GM12878 (cell line): Measurements from ENCODE around the gene CAMTA1. TPM values are rescaled to one million over a fixed set of nuclear protein-coding genes. Genes with fewer than 3 reads are reported as not detected.
A peak's percentile ranks its signal among the peaks of the same experiment; 100 is the strongest.

Experiments used
- ATAC-seq: fragments of 200-7000 bp; cut with Tn5 transposase; 3 replicates; pipeline ENCODE4 v1.9.1; 2020; ENCODE audit warnings: mild to moderate bottlenecking, moderate library complexity
- BruUV-seq: library from RNA; stranded (reverse); fragments of 400-500 nt; replicated peaks from 2 replicates; lab custom pipeline; 2021; lab: Mats Ljungman, UMichigan
- CTCF ChIA-PET: fragments of 300-600 bp; sonication (Branson Sonifier 250); formaldehyde crosslinking; extraction: SDS; loops from one replicate; lab custom pipeline; 2021; ENCODE audit warnings: inconsistent platforms; lab: Yijun Ruan, JAX
- POLR2A ChIA-PET: fragments of 350-600 bp; formaldehyde crosslinking; extraction: SDS; loops from one replicate; lab custom pipeline; 2021; ENCODE audit warnings: inconsistent platforms; lab: Charles Lee
- RAD21 ChIA-PET: fragments of 300-600 bp; sonication (Branson Sonifier 250); formaldehyde crosslinking; loops from one replicate; lab custom pipeline; 2023; ENCODE audit warnings: antibody characterized with exemption; ENCODE audit not compliant: unreplicated experiment; lab: Charles Lee
- SMC1A ChIA-PET: fragments of 300-600 bp; sonication (Branson Sonifier 250); formaldehyde crosslinking; loops from one replicate; lab custom pipeline; 2023; ENCODE audit not compliant: unreplicated experiment, uncharacterized antibody; lab: Charles Lee
- DNase-seq: peaks from one replicate; pipeline ENCODE4 v3.0.0-alpha.2; 2011; ENCODE audit warnings: low read depth, low spot score
- FAIRE-seq: peaks from 3 replicates; lab custom pipeline; 2011; peaks lifted over from hg19 to GRCh38; lab: Jason Lieb, UNC
- H2AFZ ChIP-seq: 2 replicates; pipeline ENCODE4 v1.6.0; 2011; ENCODE audit warnings: low read depth, low read length, control low read depth; ENCODE audit not compliant: control insufficient read depth
- H3K27ac ChIP-seq: 2 replicates; pipeline ENCODE4 v1.5.1; 2011; ENCODE audit warnings: control low read depth; ENCODE audit not compliant: control insufficient read depth, insufficient read depth
- H3K27me3 ChIP-seq, 2 experiments: replicated peaks in 1 of 2; 2 replicates each; pipeline versions ENCODE4 v1.6.0 to v1.6.1; 2011; ENCODE audit warnings: low read length in 1 of 2; ENCODE audit not compliant: control insufficient read depth in 2 of 2, insufficient read depth in 2 of 2
- H3K36me3 ChIP-seq, 2 experiments: 2 replicates each; pipeline ENCODE4 v1.5.1; 2011; ENCODE audit warnings: low read length in 1 of 2; ENCODE audit not compliant: control insufficient read depth in 2 of 2, insufficient read depth in 2 of 2
- H3K4me1 ChIP-seq: 2 replicates; pipeline ENCODE4 v1.6.1; 2011; ENCODE audit warnings: mild to moderate bottlenecking, low read length, moderate library complexity, mixed read lengths; ENCODE audit not compliant: control insufficient read depth, insufficient read depth
- H3K4me2 ChIP-seq: 2 replicates; pipeline ENCODE4 v1.6.0; 2011; ENCODE audit warnings: control low read depth; ENCODE audit not compliant: control insufficient read depth, insufficient read depth
- H3K4me3 ChIP-seq: fragments of 200-600 bp; sonication (generic); 2 replicates; pipeline ENCODE4 v1.5.1; 2016
- H3K79me2 ChIP-seq: 2 replicates; pipeline ENCODE4 v1.6.0; 2011; ENCODE audit warnings: low read length; ENCODE audit not compliant: control insufficient read depth, insufficient read depth
- H3K9ac ChIP-seq: 2 replicates; pipeline ENCODE4 v1.8.0; 2011; ENCODE audit warnings: low read length, control low read depth, mixed read lengths; ENCODE audit not compliant: control insufficient read depth, insufficient read depth
- H3K9me3 ChIP-seq: replicated peaks from 3 replicates; pipeline ENCODE4 v1.5.1; 2011; ENCODE audit warnings: mild to moderate bottlenecking, low read length; ENCODE audit not compliant: control insufficient read depth, insufficient read depth
- H4K20me1 ChIP-seq: 2 replicates; pipeline ENCODE4 v1.6.0; 2011; ENCODE audit not compliant: control insufficient read depth, insufficient read depth
- ASH2L ChIP-seq: fragments of 300-600, 200-600 bp; sonication (generic); IDR thresholded peaks from 2 replicates; pipeline ENCODE4 v1.6.1; 2017; ENCODE audit warnings: low read depth, mild to moderate bottlenecking, borderline replicate concordance
- CHD1 ChIP-seq: IDR thresholded peaks from 2 replicates; pipeline ENCODE4 v1.6.1; 2012; ENCODE audit warnings: low read depth, low read length, improper control_type of control experiment
- CHD2 ChIP-seq: IDR thresholded peaks from 2 replicates; pipeline ENCODE4 v1.6.1; 2011; ENCODE audit warnings: low read depth, low read length, improper control_type of control experiment, borderline replicate concordance
- CREM ChIP-seq: IDR thresholded peaks from 2 replicates; pipeline ENCODE4 v1.6.1; 2014; ENCODE audit warnings: antibody characterized with exemption, low read depth
- KAT2A ChIP-seq: conservative IDR thresholded peaks from 2 replicates; pipeline ENCODE4 v1.6.1; 2011; ENCODE audit warnings: low read depth, low read length; ENCODE audit not compliant: control insufficient read depth
- MEF2A ChIP-seq: IDR thresholded peaks from 2 replicates; pipeline ENCODE4 v1.6.1; 2011; ENCODE audit warnings: low read depth, mild to moderate bottlenecking, low read length, moderate library complexity; ENCODE audit not compliant: insufficient read depth
- RB1 ChIP-seq: fragments of 450-650 bp; formaldehyde crosslinking; IDR thresholded peaks from 2 replicates; pipeline ENCODE4 v1.6.1; 2017; ENCODE audit warnings: mild to moderate bottlenecking, borderline replicate concordance
- RUNX3 ChIP-seq: IDR thresholded peaks from 2 replicates; pipeline ENCODE4 v1.6.1; 2012; ENCODE audit warnings: low read length, inconsistent platforms
- WGBS: methylation state at CpG from one replicate; pipeline ENCODE4 v1.1.6; 2016; ENCODE audit warnings: low lambda C conversion rate; ENCODE audit not compliant: insufficient replicate concordance, insufficient coverage; ENCODE audit errors: missing lambda C conversion rate; 5-methylcytosine and 5-hydroxymethylcytosine counted together
- in situ Hi-C: fragments of 300-500 bp; cut with MboI; formaldehyde crosslinking; loops from 9 replicates; pipeline ENCODE4 v1.14.3; 2018; ENCODE audit warnings: mixed read lengths
- intact Hi-C: fragments of 100-400 bp; cut with micrococcal nuclease; formaldehyde crosslinking; loops from one replicate; pipeline ENCODE4 v1.14.2; 2022; ENCODE audit not compliant: unreplicated experiment
- polyA plus RNA-seq, 11 experiments: library from polyadenylated mRNA; depleted of rRNA in 4 of 11; unstranded in 6 of 11; stranded (reverse) in 5 of 11; fragments of >200 nt; fragmentation: Nextera tagmentation in 4 of 11; fragmentation: Illumina TruSeq in 1 of 11; extraction: Ambion mirVana in 4 of 11; extraction: Trizol in 1 of 11; gene quantifications; 1 replicate in 1 of 11; 2 replicates in 10 of 11; pipeline versions ENCODE4 v1.2.1 to v1.2.3, GENCODE V29; 2011 to 2016; ENCODE audit warnings: inconsistent platforms in 2 of 11, missing spikeins in 2 of 11, low read depth in 1 of 11
- total RNA-seq, 4 experiments: library from RNA; depleted of rRNA in 3 of 4; stranded (reverse); fragments of >200 nt in 3 of 4; fragmentation: Illumina TruSeq in 1 of 4; extraction: Trizol in 1 of 4; gene quantifications; 2 replicates each; pipeline versions ENCODE4 v1.2.1 to v1.2.3, GENCODE V29; 2013 to 2021
- TF ChIP-seq, protein P1 (sequence below): fragments of 450-650 bp; IDR thresholded peaks from 2 replicates; pipeline ENCODE4 v1.6.1; 2018; ENCODE audit warnings: mild to moderate bottlenecking, low read depth, moderate library complexity; ENCODE audit not compliant: partially characterized antibody
- TF ChIP-seq, protein P2 (sequence below): fragments of 150-350 bp; IDR thresholded peaks from 2 replicates; pipeline ENCODE4 v1.6.1; 2016; ENCODE audit warnings: low read depth, low read length
- TF ChIP-seq, protein P3 (sequence below): IDR thresholded peaks from 2 replicates; pipeline ENCODE4 v1.6.1; 2011; ENCODE audit warnings: low read depth, low read length, improper control_type of control experiment, borderline replicate concordance
- TF ChIP-seq, protein P4 (sequence below): IDR thresholded peaks from 2 replicates; pipeline ENCODE4 v1.6.1; 2012; ENCODE audit warnings: low read depth, low read length, improper control_type of control experiment
- TF ChIP-seq, protein P5 (sequence below): IDR thresholded peaks from 2 replicates; pipeline ENCODE4 v1.6.1; 2011; ENCODE audit warnings: borderline replicate concordance, low read depth, mild to moderate bottlenecking, moderate library complexity, mixed read lengths, low read length; ENCODE audit not compliant: insufficient read depth; ENCODE audit errors: extremely low read length

Gene CAMTA1
- total and polyA plus RNA-seq, 10 of the 15 experiments (the other 5 are each of a cell fraction or from before 2014, with no cell fraction given), result 37.7 to 148 (median 76.4) TPM

DNA sequence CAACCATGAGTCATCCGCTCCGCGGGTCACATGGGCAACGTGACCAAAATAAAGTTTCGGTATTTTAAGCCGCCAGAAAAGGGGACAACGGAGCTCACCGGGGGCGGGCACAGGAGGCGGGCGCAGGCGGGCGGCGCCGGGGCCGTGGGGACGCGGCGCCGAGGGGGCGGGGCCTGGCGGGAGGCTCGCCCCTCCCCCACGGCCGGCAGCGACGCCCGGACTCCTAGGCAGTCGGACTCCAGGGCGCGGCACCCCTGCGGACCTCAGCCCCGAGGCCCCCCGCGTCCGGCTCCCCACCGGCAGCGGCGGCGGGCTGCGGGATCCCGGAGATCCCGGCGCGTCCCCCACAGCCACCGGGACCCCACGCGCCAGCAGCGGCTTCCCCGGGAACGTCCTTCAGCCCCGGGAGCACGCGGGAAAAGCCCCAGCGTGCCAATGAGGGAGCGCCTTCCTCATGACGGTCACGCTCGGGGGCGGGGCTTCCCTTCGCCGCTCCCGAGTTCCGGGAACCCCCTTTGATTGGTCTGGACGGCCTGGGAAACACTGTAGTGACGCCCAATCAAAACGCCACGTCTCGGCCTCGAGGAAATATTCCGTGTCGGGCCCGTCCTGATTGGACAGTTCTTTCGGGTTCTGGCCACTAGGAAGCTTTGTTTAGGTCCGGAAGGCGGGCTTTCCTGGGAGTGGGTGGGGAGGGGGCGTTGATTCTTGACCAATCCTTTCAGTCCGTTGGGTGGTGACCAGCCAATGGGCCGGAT lies 515 bp upstream of the CAMTA1 start:
- H2AFZ ChIP-seq, result peak overlapping the region; percentile 58
- H3K4me3 ChIP-seq, result peak overlapping the region; percentile 88
- peaks cover 3% of the 10 kb centered on the region for H3K4me1 ChIP-seq
- under 1% methylated on average over 53 of the region's 79 CpGs for WGBS
- no peaks in the 10 kb centered on the region for H3K9me3 ChIP-seq
- CTCF ChIA-PET, result interaction anchor here (0.7 to 2.9 kb wide), 6 partner anchors 18 to 105 kb away, joined by 3 to 13 read pairs (median 3); partner anchors contain the start of gene DNAJC11
- no peak overlapping the region for H3K4me2 ChIP-seq
- POLR2A ChIA-PET, result interaction anchor here (0.5 to 1.8 kb wide), 4 partner anchors 16 to 173 kb away, joined by 3 to 9 read pairs (median 4); no protein-coding TSS in a partner anchor
- RAD21 ChIA-PET, result interaction anchor here (0.6 to 1.8 kb wide), 9 partner anchors 16 to 106 kb away, joined by 3 to 8 read pairs (median 4); no protein-coding TSS in a partner anchor
- peaks cover 48% of the 10 kb centered on the region for H3K79me2 ChIP-seq
- H3K27ac ChIP-seq, result peak overlapping the region; percentile 90
- ATAC-seq, result peak; percentile 92
- SMC1A ChIA-PET, result interaction anchor here (0.6 to 2.0 kb wide), 6 partner anchors 13 to 173 kb away, joined by 3 to 9 read pairs (median 4); no protein-coding TSS in a partner anchor
- in situ Hi-C loops, result no loop called here
- intact Hi-C loops, result loop anchor here (1.0 to 10.0 kb wide), 3 partner anchors 39 to 170 kb away; partner anchors contain the start of gene PHF13
- peak; percentile 99 for DNase-seq
- no peaks in the 10 kb centered on the region for H3K36me3 ChIP-seq
- H4K20me1 ChIP-seq, result peaks cover 2% of the 10 kb centered on the region; the same call in 1 of the 2 replicates
- peak; percentile 95 for FAIRE-seq
- H3K9ac ChIP-seq, result peak overlapping the region; percentile 86
- BruUV-seq, result no TSS peak
- H3K27me3 ChIP-seq, result no peaks in the 10 kb centered on the region
- peak; percentile 99 for TF ChIP-seq RB1
- TF ChIP-seq, protein P1, sequence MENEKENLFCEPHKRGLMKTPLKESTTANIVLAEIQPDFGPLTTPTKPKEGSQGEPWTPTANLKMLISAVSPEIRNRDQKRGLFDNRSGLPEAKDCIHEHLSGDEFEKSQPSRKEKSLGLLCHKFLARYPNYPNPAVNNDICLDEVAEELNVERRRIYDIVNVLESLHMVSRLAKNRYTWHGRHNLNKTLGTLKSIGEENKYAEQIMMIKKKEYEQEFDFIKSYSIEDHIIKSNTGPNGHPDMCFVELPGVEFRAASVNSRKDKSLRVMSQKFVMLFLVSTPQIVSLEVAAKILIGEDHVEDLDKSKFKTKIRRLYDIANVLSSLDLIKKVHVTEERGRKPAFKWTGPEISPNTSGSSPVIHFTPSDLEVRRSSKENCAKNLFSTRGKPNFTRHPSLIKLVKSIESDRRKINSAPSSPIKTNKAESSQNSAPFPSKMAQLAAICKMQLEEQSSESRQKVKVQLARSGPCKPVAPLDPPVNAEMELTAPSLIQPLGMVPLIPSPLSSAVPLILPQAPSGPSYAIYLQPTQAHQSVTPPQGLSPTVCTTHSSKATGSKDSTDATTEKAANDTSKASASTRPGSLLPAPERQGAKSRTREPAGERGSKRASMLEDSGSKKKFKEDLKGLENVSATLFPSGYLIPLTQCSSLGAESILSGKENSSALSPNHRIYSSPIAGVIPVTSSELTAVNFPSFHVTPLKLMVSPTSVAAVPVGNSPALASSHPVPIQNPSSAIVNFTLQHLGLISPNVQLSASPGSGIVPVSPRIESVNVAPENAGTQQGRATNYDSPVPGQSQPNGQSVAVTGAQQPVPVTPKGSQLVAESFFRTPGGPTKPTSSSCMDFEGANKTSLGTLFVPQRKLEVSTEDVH, result peak; percentile 77
- TF ChIP-seq MEF2A, result 0 out of 2 replicates have a peak, but pooled peaks have one; percentile 31
- TF ChIP-seq CHD1, result no peak
- TF ChIP-seq ASH2L, result no peak
- TF ChIP-seq CREM, result peak; percentile 63; the same call in 1 of the 2 replicates
- TF ChIP-seq CHD2, result peak; percentile 96
- TF ChIP-seq KAT2A, result no peak
- TF ChIP-seq, protein P2, sequence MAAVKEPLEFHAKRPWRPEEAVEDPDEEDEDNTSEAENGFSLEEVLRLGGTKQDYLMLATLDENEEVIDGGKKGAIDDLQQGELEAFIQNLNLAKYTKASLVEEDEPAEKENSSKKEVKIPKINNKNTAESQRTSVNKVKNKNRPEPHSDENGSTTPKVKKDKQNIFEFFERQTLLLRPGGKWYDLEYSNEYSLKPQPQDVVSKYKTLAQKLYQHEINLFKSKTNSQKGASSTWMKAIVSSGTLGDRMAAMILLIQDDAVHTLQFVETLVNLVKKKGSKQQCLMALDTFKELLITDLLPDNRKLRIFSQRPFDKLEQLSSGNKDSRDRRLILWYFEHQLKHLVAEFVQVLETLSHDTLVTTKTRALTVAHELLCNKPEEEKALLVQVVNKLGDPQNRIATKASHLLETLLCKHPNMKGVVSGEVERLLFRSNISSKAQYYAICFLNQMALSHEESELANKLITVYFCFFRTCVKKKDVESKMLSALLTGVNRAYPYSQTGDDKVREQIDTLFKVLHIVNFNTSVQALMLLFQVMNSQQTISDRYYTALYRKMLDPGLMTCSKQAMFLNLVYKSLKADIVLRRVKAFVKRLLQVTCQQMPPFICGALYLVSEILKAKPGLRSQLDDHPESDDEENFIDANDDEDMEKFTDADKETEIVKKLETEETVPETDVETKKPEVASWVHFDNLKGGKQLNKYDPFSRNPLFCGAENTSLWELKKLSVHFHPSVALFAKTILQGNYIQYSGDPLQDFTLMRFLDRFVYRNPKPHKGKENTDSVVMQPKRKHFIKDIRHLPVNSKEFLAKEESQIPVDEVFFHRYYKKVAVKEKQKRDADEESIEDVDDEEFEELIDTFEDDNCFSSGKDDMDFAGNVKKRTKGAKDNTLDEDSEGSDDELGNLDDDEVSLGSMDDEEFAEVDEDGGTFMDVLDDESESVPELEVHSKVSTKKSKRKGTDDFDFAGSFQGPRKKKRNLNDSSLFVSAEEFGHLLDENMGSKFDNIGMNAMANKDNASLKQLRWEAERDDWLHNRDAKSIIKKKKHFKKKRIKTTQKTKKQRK, result peak; percentile 95
- TF ChIP-seq, protein P3, sequence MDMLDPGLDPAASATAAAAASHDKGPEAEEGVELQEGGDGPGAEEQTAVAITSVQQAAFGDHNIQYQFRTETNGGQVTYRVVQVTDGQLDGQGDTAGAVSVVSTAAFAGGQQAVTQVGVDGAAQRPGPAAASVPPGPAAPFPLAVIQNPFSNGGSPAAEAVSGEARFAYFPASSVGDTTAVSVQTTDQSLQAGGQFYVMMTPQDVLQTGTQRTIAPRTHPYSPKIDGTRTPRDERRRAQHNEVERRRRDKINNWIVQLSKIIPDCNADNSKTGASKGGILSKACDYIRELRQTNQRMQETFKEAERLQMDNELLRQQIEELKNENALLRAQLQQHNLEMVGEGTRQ, result peak; percentile 78
- TF ChIP-seq, protein P4, sequence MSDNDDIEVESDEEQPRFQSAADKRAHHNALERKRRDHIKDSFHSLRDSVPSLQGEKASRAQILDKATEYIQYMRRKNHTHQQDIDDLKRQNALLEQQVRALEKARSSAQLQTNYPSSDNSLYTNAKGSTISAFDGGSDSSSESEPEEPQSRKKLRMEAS, result peak; percentile 21; the same call in 1 of the 2 replicates
- TF ChIP-seq, protein P5, sequence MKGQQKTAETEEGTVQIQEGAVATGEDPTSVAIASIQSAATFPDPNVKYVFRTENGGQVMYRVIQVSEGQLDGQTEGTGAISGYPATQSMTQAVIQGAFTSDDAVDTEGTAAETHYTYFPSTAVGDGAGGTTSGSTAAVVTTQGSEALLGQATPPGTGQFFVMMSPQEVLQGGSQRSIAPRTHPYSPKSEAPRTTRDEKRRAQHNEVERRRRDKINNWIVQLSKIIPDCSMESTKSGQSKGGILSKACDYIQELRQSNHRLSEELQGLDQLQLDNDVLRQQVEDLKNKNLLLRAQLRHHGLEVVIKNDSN, result peak; percentile 74
- peak; percentile 25; the same call in 1 of the 2 replicates for TF ChIP-seq RUNX3
